ENCODE measurements around the gene BSCL2.

DNA sequence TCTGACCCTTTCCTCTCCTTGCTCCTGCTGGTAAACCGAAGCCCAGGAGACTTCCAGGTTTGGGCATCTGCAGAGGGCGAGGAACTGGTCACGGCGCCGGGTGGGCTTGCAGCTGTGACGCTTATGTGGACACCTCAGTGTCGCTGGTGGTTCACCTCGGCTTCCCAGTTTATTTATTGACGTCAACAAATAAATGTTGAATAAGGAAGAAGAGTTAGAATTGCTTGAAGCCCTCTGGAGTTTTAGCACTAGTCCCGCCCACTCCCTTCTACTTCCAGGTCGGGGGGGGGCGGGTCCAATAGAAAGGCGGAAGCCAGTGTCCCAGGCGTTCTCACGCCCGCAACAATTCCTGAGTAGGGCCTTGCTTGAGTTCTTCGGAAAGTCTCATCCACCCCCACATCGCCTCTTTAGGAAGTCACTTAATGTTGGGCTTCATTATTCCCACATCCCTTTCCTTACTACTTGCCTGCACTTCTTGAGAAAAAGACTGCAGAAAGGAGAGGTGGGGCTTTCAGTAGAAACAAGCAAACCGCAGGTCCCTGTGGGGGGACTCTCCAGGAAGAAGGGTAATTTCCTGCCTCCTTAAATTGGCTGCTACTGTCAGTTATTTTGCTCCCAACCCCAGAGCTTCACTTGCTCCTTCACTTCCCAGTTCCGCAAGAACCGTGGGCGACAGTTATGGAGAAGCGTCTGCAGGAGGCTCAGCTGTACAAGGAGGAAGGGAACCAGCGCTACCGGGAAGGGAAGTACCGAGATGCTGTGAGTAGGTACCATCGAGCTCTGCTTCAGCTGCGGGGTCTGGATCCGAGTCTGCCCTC is 21.2 kb upstream of the BSCL2 start, which contains the start of gene TTC9C:
- TF ChIP-seq, protein P1, sequence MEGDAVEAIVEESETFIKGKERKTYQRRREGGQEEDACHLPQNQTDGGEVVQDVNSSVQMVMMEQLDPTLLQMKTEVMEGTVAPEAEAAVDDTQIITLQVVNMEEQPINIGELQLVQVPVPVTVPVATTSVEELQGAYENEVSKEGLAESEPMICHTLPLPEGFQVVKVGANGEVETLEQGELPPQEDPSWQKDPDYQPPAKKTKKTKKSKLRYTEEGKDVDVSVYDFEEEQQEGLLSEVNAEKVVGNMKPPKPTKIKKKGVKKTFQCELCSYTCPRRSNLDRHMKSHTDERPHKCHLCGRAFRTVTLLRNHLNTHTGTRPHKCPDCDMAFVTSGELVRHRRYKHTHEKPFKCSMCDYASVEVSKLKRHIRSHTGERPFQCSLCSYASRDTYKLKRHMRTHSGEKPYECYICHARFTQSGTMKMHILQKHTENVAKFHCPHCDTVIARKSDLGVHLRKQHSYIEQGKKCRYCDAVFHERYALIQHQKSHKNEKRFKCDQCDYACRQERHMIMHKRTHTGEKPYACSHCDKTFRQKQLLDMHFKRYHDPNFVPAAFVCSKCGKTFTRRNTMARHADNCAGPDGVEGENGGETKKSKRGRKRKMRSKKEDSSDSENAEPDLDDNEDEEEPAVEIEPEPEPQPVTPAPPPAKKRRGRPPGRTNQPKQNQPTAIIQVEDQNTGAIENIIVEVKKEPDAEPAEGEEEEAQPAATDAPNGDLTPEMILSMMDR (IDR thresholded peaks at IDR 0.05; ENCODE audit: poor library complexity), result no peak
- TF ChIP-seq EZH2 (IDR thresholded peaks at IDR 0.05; ENCODE audit: borderline replicate concordance), result no peak
- no peak for TF ChIP-seq EZH2phosphoT487 (IDR thresholded peaks at IDR 0.05; ENCODE audit: low read depth, severe bottlenecking, unreplicated experiment)
